HG03460 (cell line): ENCODE data around the gene LRRC70.
"Not testable (repeated sequence)": the region's sequence is repeated elsewhere in the genome, so short reads cannot be mapped to it uniquely, and the experiment has no call there.

Experiments used
- ATAC-seq: cut with Tn5 transposase; IDR thresholded peaks from one replicate; pipeline ENCODE4 v1.9.1; 2021; ENCODE audit not compliant: unreplicated experiment

Gene LRRC70

DNA sequence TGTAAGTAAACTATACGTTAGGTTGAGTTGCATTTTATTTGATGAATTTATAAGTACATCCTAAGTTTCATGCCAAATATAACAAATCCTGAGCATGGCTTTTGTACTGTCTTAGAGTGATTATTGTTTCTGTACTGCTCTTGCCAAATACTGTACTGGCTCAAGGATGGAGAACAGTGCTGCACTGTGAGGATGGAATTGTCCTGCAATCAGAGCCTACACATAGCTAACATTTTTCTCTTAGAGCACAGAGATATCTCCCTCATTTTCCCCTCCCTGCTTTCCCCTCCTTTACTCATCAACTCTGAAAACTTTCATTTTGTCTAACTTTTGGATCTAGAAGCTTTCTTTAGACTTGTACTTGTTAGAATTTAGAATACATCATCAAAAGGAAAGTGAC lies 28.3 kb downstream of the LRRC70 start:
- ATAC-seq: no peak

DNA sequence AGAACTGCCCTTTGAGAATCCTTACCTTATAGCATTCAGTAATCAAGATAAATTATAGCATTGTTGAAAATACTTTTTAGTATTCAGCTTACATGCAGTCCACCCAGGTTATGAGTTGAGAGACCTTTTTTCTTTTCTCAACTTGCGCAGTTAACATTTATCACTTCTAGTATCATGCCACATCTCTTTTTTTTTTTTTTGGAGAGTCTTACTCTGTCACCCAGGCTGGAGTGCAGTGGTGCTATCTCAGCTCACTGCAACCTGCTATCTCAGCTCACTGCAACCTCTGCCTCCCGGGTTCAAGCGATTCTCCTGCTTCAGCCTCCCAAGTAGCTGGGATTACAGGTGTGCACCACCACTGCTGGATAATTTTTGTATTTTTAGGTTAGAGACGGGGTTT lies 29.0 kb downstream of the LRRC70 start:
- no peak for ATAC-seq

- no peak for ATAC-seq
These were observed 30.2 kb downstream of the LRRC70 start for GRCh38 chr5:62608529-62609511.

- ATAC-seq: no peak
These were observed 35.7 kb downstream of the LRRC70 start for GRCh38 chr5:62614355-62614754.

- no peak for ATAC-seq
These were observed 38.1 kb downstream of the LRRC70 start for GRCh38 chr5:62616615-62617277.

DNA sequence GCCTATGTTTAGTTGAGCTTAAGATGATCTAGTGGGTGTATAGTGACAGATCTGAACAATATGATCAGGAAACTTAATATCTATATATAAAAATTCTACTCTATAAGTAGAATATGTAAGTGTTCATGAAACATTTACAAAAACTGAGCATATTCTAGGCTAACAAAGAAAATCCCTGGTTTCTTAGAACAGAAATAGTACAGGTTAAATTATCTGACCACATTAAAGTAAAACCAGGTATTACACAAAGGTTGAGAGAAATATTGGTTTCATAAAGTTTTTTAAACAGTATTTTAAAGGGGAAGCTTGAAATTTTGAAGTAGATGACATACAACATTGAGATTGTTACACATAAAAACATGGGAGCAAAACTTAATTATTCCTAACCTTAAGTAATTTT lies 39.3 kb downstream of the LRRC70 start:
- no peak for ATAC-seq

- no peak for ATAC-seq
These were observed 42.1 kb downstream of the LRRC70 start for GRCh38 chr5:62620761-62621160.

DNA sequence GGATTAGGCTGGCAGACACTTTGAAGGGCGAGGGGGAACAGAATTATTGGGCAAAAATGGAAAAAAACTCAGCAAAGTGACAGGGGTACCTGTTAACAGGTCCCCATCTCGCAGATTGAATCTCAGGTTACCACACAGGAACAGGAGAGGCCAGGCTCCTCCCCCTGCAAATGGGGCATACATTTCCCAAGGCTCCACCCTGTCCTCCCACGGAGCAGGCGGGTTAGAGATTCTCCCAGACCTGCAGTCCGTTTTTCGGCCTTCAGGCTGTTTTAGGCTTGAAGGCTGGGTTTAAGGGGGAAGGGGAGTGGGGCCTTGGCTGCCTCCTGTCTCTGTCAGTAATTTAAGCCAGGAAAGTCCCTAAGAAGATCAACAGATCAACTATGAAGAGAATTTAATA lies 42.7 kb downstream of the LRRC70 start:
- ATAC-seq: no peak

- no peak for ATAC-seq
These were observed 44.7 kb downstream of the LRRC70 start for GRCh38 chr5:62623271-62623670.

DNA sequence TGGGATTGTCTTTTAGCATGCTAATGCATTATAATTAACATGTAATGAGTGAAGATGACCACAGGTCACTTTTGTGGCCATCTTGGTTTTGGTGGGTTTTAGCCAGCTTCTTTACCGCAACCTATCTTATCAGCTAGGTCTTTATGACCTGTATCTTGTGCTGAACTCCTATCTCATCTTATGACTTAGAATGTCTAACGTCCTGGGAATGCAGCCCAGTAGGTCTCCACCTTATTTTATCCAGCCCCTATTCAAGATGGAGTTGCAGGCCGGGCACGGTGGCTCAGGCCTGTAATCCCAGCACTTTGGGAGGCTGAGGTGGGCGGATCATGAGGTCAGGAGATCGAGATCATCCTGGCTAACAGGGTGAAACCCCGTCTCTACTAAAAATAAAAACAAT lies 45.8 kb downstream of the LRRC70 start:
- ATAC-seq: not testable (repeated sequence)

DNA sequence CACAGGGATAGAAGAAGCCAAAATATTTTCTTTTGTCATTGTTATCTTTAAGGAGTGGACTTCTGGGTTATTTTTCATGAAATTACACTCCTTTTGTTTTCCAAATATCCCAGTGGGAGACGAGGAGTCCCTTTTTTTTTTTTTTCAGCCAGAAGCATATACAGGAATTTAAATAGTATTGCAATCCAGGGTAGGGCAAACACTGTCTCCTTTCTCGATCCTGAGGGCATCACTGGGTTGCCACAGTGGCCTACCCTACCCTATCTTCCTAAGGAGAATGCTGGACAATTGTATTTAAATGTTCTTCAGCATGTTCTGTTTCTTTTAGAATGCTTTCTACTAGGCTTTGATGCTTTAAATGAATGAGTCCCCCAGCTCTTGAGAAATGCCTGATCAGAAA lies 47.9 kb downstream of the LRRC70 start:
- no peak for ATAC-seq

DNA sequence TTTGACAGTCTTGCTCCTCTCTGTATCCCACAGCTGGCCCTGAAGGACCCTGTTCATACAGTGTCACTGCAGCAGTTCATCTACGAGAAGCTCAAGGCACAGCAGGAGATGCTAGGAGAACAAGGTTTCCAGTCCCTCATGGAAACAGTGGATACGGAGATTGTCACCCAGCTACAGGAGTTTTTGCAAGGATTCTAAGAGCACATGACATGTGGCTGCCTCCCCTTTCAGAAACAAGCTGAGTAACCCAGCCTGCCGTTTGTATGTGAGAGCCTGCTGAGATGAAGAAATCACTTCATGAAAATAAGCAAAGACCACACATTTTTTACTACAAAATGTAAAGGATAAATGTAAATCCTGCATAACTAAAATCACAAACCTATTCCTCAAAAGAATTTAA lies 48.5 kb downstream of the LRRC70 start:
- no peak for ATAC-seq

- ATAC-seq: no peak
These were observed 49.3 kb downstream of the LRRC70 start for GRCh38 chr5:62627901-62628300.
